GM18867 (cell line): Measurements from ENCODE around the gene MDK.

Experiments used
- ATAC-seq: cut with Tn5 transposase; IDR thresholded peaks from one replicate; pipeline ENCODE4 v1.9.1; 2021; ENCODE audit warnings: mild to moderate bottlenecking, moderate library complexity; ENCODE audit not compliant: unreplicated experiment

The MDK gene

DNA sequence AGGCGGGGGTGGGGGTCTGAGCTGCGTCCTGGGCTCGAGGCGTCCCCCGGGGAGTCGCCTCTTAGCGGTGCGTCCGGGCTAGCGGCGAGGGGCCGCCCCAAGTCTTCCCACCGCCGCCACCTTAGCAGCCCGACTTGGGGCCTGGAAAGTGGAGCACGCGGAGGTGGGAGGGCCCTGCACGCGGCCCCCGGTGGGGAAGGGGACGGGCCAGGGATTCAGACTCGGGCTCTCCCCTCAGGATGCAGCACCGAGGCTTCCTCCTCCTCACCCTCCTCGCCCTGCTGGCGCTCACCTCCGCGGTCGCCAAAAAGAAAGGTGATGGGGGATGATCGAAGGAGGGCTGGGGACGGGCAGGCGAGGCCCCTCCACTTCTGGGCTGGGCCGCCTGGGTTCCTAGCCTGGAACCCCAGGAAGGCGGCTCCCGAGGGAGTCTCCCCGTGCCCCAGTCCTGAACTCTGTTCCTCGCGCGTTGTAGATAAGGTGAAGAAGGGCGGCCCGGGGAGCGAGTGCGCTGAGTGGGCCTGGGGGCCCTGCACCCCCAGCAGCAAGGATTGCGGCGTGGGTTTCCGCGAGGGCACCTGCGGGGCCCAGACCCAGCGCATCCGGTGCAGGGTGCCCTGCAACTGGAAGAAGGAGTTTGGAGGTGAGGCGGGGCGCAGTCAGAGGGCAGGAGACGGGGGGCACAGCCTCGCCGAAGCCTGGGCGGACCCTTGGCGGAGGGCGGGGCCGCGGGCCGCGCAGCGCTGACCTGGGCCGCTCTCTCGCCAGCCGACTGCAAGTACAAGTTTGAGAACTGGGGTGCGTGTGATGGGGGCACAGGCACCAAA, 563 bp downstream of the MDK start:
- ATAC-seq, result no peak

DNA sequence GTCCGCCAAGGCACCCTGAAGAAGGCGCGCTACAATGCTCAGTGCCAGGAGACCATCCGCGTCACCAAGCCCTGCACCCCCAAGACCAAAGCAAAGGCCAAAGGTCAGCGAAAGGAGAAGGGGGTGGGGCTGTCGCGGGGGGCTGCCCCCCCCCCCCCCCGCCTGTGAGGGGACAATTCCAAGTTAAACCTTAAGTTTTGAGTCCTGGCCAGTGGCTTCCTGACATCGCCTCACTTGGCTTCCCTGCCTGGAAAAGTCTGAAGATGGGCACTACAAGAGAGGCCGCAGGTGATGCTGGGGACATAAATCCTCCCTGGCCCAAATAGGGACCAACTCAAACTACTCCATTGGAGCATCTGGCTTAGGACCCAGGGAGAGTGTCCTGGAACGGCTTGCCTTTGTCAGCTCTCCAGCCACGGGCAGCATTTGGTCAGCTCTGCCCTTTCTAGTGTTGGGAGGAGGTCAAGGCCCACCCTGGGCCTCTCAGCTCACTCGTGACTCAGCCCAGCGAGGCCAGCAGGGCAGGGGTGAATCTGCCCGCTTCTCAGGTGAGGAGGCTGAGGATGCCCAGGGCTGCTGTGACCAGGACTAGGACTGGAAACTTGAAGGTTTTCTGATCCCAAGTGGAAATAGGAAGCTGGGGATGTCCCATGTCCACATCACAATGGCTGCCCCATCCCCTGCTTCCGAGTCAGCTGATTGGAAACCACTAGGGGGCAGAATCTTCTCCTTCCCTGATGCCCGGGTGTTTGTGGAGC, 1.4 kb downstream of the MDK start:
- ATAC-seq, result no peak

DNA sequence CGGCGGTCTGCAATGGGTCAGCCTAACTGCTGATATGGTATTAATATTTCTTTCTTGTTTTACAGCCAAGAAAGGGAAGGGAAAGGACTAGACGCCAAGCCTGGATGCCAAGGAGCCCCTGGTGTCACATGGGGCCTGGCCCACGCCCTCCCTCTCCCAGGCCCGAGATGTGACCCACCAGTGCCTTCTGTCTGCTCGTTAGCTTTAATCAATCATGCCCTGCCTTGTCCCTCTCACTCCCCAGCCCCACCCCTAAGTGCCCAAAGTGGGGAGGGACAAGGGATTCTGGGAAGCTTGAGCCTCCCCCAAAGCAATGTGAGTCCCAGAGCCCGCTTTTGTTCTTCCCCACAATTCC, 1.9 kb downstream of the MDK start:
- ATAC-seq, result no peak

DNA sequence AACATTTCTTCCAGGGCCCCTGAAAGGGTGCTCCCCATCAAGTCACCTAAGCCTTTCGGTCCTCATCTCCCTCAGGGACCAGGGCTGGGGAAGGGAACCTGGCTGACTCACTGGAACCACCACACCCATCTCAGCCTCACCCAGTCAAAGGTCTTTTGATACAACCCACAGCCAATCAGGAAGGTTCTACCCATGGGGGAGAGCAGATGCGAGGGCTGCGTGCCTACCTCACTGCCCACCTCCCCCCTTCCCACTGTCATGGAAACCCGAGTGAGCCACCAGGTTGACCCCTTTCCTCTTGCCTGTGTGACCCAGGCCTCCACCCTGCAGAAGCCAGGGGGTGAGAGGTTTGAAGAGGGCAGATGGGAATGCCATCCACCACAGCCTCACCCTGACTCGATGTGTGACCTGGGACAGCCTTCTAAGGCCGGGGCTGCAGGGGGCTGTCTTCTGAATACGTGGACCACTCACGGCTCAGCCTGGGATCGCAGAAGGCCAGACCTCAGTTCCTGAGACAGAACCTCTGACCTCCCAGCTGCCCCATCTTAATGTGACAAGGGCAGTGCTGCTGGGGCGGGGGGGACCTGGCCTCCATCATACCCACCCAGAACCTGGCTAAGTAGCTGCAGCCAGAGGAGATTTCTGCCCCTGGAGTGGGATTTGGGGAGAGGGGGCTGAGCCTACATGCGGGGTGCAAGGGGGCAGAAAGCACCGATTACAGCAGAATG, 2.7 kb downstream of the MDK start:
- no peak for ATAC-seq

DNA sequence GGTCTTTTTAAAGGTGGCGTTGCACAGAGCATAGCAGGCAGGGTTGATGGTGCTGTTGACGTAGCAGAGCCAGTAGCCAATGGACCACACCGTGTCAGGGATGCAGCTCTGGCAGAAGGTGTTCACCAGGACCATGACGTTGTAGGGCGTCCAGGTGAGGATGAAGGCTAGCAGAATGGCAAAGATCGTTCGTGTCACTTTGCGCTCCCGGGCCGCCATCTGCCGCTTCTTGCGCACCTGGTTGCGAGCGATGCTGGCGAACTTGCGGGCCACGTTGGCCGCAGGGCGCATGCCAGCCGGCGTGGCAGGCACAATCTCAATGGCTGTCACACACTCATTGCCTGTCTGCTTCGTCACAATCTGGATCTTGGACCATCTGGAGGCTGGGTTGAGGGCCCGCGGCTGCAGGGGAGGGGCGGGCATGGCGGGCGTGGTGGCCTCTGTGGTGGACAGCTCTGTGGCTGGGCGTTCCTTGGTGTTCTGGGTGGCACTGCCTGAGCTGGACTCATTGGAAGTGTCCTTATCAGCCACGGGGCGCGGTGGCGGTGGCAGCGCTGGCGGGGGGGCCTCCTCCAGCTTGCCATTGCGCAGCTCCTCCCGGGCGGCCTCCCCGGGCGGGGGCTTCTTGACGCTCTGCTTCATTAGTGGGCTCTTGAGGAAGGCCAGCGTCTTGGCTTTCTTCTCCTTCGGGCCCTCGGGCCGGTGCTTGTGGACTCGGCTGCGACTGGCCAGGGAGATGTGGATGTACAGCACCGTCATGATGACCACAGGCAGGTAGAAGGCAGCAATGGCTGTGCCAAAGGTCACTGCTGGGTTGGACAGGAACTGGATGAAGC, 3.9 kb downstream of the MDK start:
- no peak for ATAC-seq

- ATAC-seq, result no peak
Measured at GRCh38 chr11:46386005-46386578, 4.6 kb downstream of the MDK start.

GRCh38 chr11:46386674-46387073, 5.2 kb downstream of the MDK start:
- no peak for ATAC-seq

DNA sequence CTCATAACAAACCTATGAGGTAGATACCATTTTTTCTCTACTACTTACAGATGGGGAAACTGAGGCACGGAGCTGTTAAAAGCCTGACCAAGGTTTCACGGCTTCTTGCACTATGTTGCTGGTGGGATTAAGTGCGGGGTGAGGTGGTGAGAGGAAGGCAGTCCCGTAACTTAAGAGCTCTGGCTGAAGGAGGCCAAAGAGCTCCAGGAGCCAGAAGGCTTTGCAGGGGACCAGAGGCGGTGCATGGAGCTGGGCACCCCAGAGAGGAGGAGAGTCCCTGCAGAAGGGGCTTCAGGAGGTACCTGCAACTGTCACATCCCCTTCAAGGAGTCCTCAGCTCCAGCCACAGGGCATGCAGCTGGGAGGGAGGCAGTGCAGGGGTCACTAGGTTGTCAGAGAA, 6.0 kb downstream of the MDK start:
- ATAC-seq, result no peak

DNA sequence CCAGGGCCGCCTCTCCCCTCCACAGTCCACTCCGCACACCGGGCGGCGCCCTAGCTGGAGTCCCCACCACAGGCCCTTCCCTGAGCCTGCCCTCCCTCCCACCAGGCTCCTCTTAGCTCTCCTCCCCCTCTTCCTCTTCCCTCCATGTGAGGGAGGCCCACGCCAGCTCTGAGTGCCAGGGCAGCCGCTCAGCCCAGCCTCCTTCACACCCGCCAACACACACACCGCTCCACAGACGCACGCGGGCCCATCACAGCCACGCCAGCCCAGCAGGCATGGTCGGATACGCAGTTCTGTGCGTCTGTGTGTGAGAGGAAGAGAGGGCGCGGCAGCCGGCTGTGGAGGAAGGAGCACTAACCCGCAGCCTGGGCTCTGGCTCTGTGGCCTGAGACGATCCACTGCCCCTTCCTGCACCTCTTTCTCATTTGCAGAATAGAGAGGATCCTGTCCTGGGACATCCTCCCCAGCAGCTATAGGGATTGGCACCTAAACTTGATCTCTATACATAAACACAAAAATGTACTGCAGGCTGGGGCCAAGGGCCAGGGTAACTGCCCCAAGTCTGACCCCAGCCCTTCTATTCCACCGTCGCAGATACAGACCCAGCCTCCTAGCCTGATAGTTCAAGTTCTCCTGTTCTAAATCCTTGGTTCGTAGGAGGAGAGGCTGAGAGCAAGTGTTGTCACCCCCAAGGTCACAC, 6.6 kb downstream of the MDK start:
- no peak for ATAC-seq

- ATAC-seq, result no peak
Measured at GRCh38 chr11:46388619-46389449, 7.4 kb downstream of the MDK start.

- ATAC-seq, result peak; percentile 57
Measured at GRCh38 chr11:46389450-46390330, 8.2 kb downstream of the MDK start.

- ATAC-seq, result no peak
Measured at GRCh38 chr11:46390331-46391171, 9.1 kb downstream of the MDK start.

DNA sequence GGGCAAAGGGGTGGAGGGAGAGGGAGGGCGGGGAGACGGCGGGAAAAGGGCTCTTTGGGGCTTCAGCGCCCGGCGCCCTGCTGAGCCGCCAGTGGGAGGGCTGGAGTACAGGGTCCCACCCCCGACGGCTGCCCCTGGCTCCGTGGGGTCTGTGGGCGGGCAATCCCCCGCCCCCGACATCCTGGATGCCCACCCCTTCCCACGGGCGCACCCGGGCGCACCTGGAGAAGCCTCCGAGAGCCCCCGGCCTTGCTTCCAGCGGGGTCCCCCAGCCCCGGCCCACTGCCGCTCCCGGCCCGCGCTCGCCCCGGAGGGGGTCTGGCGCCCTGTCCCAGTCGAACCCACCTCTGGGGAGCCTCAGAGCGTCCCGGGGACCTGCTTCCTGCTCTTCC, 9.7 kb downstream of the MDK start:
- ATAC-seq, result no peak

DNA sequence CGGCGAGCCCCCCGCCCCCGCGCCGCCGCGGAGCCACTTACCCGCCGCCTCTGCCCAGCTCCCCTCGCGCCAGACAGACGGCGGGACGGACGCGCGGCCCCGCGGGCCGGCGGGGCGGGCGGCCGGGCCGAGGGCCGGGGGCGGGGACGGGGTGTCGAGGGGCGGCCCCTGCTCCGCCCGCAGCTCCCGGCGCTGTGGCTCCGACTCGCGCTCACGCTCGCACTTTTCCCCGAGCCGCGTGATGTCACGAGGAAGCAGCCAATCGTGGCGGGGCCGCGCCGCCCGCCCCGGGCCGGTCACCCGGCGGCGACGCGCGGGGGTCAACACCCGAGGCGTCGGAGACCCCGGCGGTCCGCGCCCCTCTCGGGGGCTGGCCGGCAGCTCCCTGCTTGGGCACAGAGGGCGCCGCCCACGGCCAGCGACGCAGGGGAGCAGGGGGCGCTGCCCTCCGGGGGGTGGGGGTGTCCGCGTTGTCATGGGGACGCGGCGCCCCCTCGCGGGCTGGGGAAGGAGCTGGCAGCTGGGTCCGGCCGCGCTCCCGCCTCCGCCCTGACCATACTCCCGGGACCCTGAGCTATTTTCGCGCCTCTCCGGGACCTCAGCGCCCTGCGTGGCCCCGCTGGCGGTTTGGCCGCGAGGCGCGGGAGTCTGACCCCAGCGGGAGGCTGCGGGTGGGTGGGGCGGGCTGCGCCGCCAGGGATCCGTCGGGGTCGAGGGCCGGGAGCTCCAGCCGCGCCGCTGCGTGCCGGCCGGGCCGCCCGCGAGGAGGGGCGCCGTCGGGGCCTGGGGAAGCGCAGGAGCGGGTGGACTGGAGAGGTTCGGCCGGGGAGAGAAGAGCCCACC, 10.3 kb downstream of the MDK start, which contains the start of gene CHRM4:
Gene CHRM4, minus strand, starts transcription at position 199 of the 843 bp plus-strand sequence. CDS start 5,219 bp downstream, outside the sequence.
- ATAC-seq, result no peak

- ATAC-seq, result peak; percentile 64
Measured at GRCh38 chr11:46392421-46393230, 11.2 kb downstream of the MDK start.
